Calu3 (cell line): ENCODE results near the gene VSIG10L2. TPM values are rescaled to one million over a fixed set of nuclear protein-coding genes. Genes with fewer than 3 reads are reported as not detected.

Experiments used
- BruUV-seq: library from RNA; stranded (reverse); fragments of 400-500 nt; replicated peaks from 2 replicates; lab custom pipeline; 2021; lab: Mats Ljungman, UMichigan
- CTCF ChIA-PET: fragments of 300-600 bp; sonication (Branson Sonifier 250); formaldehyde crosslinking; loops from one replicate; lab custom pipeline; 2022; ENCODE audit warnings: antibody characterized with exemption; lab: Charles Lee
- DNase-seq: peaks from one replicate; pipeline ENCODE4 v3.0.0; 2022
- H3K27ac Mint-ChIP-seq: one replicate; pipeline ENCODE4 v1.8.0; 2022; ENCODE audit warnings: mixed read lengths; ENCODE audit not compliant: unreplicated experiment
- H3K27me3 Mint-ChIP-seq: one replicate; pipeline ENCODE4 v1.8.0; 2022; ENCODE audit warnings: mixed read lengths; ENCODE audit not compliant: unreplicated experiment
- H3K36me3 Mint-ChIP-seq: one replicate; pipeline ENCODE4 v1.8.0; 2022; ENCODE audit warnings: mild to moderate bottlenecking, moderate library complexity, mixed read lengths; ENCODE audit not compliant: insufficient read depth, unreplicated experiment
- H3K4me1 Mint-ChIP-seq: one replicate; pipeline ENCODE4 v1.8.0; 2022; ENCODE audit warnings: mild to moderate bottlenecking, low read depth, mixed read lengths; ENCODE audit not compliant: unreplicated experiment
- H3K4me3 Mint-ChIP-seq: one replicate; pipeline ENCODE4 v1.8.0; 2022; ENCODE audit warnings: mild to moderate bottlenecking, low read depth, moderate library complexity, mixed read lengths; ENCODE audit not compliant: unreplicated experiment
- H3K9me3 Mint-ChIP-seq: one replicate; pipeline ENCODE4 v1.8.0; 2022; ENCODE audit warnings: low read depth, mixed read lengths; ENCODE audit not compliant: unreplicated experiment
- intact Hi-C: fragments of 100-400 bp; cut with micrococcal nuclease; formaldehyde crosslinking; loops from one replicate; pipeline ENCODE4 v1.10.0; 2022; ENCODE audit not compliant: unreplicated experiment
- total RNA-seq: library from RNA; stranded (reverse); gene quantifications from 2 replicates; pipeline ENCODE4 v1.2.3, GENCODE V29; 2022
- TF ChIP-seq, protein P1 (sequence below): fragments of 200-600 bp; IDR thresholded peaks from one replicate; pipeline ENCODE4 v1.8.0; 2022; ENCODE audit warnings: antibody characterized with exemption; ENCODE audit not compliant: unreplicated experiment

The VSIG10L2 gene
- total RNA-seq, 1 experiment from 2014 or later = not detected

- H3K4me1 Mint-ChIP-seq = no peaks in the 10 kb centered on the region
- CTCF ChIA-PET = interaction anchor here (0.6 kb wide), 1 partner anchor 1213 kb away, joined by 3 read pairs; the partner anchor contains the start of gene NRGN
- H3K27ac Mint-ChIP-seq = no peak overlapping the region
- no peaks in the 10 kb centered on the region for H3K27me3 Mint-ChIP-seq
- TF ChIP-seq, protein P1, sequence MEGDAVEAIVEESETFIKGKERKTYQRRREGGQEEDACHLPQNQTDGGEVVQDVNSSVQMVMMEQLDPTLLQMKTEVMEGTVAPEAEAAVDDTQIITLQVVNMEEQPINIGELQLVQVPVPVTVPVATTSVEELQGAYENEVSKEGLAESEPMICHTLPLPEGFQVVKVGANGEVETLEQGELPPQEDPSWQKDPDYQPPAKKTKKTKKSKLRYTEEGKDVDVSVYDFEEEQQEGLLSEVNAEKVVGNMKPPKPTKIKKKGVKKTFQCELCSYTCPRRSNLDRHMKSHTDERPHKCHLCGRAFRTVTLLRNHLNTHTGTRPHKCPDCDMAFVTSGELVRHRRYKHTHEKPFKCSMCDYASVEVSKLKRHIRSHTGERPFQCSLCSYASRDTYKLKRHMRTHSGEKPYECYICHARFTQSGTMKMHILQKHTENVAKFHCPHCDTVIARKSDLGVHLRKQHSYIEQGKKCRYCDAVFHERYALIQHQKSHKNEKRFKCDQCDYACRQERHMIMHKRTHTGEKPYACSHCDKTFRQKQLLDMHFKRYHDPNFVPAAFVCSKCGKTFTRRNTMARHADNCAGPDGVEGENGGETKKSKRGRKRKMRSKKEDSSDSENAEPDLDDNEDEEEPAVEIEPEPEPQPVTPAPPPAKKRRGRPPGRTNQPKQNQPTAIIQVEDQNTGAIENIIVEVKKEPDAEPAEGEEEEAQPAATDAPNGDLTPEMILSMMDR = no peak
- no peak for DNase-seq
- no peak overlapping the region for H3K4me3 Mint-ChIP-seq
- H3K9me3 Mint-ChIP-seq = no peaks in the 10 kb centered on the region
- intact Hi-C loops = no loop called here
- no peaks in the 10 kb centered on the region for H3K36me3 Mint-ChIP-seq
- no TSS peak for BruUV-seq
These were observed 7.1 kb downstream of the VSIG10L2 start for GRCh38 chr11:125952973-125953372.

DNA sequence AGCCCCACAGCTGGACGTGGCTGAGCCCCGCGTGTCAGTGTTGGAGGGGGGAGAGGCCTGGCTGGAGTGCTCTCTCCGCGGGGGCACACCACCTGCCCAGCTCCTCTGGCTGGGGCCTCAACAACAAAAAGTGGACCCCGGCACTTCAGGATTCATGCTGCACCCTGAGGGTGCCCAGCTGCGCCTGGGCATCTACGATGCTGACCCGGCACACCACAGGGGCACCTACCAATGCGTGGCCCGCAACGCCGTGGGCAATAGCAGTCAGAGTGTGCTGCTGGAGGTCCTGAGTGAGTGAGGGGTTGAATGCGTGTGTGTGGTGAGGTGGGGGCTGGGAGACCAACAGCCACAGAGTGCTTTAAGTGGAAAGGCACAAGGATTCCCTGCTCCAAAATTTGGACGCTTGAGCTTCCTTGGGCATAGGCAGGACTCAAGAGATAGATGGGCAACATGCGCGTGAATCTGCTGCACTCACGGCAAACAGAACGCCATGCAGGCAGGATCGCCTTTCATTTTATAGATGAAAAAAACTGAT is 7.6 kb downstream of the VSIG10L2 start:
- no peak for DNase-seq
- Mint-ChIP-seq H3K27me3 (no peaks in the 10 kb centered on the region), H3K27ac (no peak overlapping the region), H3K9me3 (no peaks in the 10 kb centered on the region), H3K4me3 (no peak overlapping the region), H3K36me3 (no peaks in the 10 kb centered on the region), H3K4me1 (no peaks in the 10 kb centered on the region)
- intact Hi-C loops = no loop called here
- no TSS peak for BruUV-seq
- CTCF ChIA-PET = no interaction called here
- TF ChIP-seq, protein P1 = no peak

- Mint-ChIP-seq H3K4me3 (no peak overlapping the region), H3K36me3 (no peaks in the 10 kb centered on the region), H3K9me3 (no peaks in the 10 kb centered on the region), H3K27ac (no peak overlapping the region), H3K27me3 (no peaks in the 10 kb centered on the region), H3K4me1 (no peaks in the 10 kb centered on the region)
- intact Hi-C loops = no loop called here
- BruUV-seq = no TSS peak
- CTCF ChIA-PET = no interaction called here
- DNase-seq = no peak
- TF ChIP-seq, protein P1 = no peak
These were observed 8.5 kb downstream of the VSIG10L2 start for GRCh38 chr11:125954123-125954944.

GRCh38 chr11:125954945-125955640 is 9.2 kb downstream of the VSIG10L2 start:
- no peaks in the 10 kb centered on the region for H3K4me1 Mint-ChIP-seq
- H3K4me3 Mint-ChIP-seq = no peak overlapping the region
- H3K27me3 Mint-ChIP-seq = no peaks in the 10 kb centered on the region
- no peaks in the 10 kb centered on the region for H3K36me3 Mint-ChIP-seq
- no TSS peak for BruUV-seq
- no peak overlapping the region for H3K27ac Mint-ChIP-seq
- CTCF ChIA-PET = no interaction called here
- TF ChIP-seq, protein P1 = no peak
- no peaks in the 10 kb centered on the region for H3K9me3 Mint-ChIP-seq
- DNase-seq = no peak
- intact Hi-C loops = no loop called here
